Fibroblast of gingiva (primary cell): Measurements from ENCODE around the gene MRGPRX1.
"Not testable (repeated sequence)": the region's sequence is repeated elsewhere in the genome, so short reads cannot be mapped to it uniquely, and the experiment has no call there.

Experiments used
- DNase-seq: peaks from one replicate; pipeline ENCODE4 v3.0.0-alpha.2; 2011; ENCODE audit warnings: low read depth

The MRGPRX1 gene

DNA sequence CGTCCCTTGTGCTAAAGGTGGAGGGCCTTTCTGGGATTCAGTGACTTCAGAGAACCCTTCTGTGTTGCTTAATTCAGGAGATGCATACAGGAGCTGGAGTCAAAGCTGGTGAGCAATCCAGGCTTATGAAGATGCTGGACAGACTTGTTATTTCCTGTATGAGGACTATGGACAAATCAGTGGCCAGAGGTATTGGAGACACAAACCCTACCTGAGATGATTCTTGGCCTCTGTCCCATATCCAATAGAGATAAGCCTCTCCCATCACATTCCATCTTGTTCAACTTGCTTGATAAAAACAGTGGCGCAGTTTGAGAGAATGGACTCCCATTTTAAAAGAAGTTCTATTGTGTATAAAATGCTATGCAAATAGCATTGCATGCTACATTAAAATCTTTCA is at the start of gene MRGPRX1:
Gene MRGPRX1, minus strand, starts transcription at position 101 of the 400 bp plus-strand sequence. CDS start 4,630 bp downstream, outside the sequence.
- DNase-seq, result no peak

DNA sequence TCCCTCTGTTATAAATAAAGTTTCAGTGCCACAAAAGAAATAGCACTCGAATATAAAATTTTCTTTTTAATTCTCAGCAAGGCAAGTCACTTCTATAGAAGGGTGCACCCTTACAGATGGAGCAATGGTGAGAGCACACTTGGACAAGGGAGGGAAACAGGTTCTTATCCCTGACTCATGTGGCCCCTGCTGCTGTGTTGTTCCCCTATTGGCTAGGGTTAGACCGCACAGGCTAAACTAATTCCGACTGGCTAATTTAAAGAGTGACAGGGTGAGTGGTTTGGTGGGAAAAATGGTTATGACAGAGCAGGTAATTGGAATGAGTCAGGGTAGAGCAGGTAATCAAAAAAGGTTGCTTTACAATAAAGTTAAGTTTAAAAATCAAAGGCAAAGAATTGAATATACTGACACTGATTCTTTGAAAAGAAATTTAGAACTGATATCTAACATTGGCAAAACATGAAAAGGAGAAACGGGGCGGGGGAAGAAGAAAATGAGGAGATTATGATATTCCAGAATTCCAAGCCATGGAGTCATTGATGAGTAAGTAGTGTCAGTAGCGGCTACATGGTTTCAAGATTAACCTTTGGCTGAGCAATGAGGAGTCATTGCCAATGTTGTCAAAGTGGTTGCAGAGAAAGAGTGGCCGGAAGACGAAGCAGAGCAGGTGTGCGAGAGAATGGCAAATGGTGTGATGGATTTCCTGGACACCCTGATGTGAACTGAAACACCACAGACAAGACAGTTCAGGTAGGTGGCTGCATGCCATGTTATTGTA is 48.4 kb upstream of the MRGPRX1 start:
- no peak for DNase-seq

DNA sequence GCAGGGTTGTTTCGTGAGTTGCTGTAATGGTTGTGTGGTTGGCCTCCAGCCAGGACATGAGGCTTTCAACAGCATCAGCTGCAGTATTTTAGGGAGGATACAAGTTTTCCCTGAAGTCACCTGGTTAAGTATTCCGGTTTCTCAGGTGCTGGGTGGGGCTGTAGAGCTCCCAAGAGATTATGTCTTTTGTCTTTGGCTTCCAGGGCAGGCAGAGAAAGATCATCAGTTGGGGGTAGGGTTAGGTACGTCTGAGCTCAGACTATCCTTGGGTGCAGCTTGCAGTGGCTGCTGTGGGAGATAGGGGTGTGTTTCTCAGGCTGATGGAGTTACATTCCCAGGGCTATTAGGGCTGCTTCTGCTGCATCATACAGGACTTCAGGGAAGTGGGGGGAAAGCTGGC is 47.5 kb upstream of the MRGPRX1 start:
- no peak for DNase-seq

DNA sequence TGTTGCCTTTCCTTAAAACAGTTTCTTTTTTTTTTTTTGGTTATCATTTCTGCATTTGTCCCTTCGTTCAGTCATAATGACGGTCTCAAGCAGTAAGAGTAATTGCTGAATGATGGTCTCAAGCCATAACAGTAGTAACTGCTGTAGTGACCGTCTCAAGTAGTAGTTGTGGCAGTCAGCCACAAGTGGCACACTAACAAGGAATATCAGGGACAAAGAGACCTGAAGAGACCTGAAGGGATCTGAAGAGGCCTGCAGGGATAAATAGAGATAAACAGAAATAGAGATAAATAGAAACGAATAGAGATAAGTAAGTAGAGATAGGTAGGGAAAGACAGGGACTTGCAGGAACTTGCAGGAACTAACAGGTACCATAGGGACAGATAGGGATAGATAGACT is 42.7 kb upstream of the MRGPRX1 start:
- no peak for DNase-seq

DNA sequence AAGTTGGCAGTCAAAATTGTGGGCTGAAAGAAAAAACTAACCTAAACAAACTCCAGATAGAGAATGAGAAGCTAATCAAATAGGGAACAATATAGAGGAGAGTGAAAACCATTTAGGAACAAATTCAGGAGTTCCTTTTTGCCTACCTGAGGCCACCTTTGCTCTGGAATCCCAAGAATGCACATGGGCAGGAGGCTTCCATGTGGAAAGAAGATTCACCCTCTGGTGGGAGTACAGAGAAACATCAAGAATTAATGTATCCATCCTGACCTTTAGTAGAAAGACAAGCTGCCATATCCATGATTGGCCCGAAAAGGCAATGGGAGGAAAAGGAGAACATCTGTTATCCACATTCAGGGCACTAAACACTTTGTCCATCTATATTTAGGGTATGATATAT is 35.0 kb upstream of the MRGPRX1 start:
- DNase-seq, result no peak

DNA sequence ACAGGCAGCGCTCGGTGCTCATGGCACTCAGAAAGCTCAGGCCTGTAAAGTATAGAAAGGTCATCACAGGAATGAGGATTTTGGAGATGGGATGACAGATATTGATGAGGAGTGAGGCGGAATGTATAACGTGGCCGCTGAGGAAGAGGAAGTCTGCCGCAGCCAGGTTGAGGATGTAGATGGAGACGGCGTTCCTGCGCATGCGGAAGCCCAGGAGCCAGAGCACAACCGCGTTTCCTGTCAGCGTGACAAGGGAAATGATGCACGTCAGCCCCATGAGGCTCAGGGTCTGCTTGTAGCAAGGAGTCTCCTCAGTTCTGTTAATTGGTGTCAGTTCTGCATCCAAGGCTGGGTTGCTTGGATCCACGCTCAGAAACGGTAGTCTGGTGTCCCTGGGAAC is 33.1 kb upstream of the MRGPRX1 start:
- no peak for DNase-seq

DNA sequence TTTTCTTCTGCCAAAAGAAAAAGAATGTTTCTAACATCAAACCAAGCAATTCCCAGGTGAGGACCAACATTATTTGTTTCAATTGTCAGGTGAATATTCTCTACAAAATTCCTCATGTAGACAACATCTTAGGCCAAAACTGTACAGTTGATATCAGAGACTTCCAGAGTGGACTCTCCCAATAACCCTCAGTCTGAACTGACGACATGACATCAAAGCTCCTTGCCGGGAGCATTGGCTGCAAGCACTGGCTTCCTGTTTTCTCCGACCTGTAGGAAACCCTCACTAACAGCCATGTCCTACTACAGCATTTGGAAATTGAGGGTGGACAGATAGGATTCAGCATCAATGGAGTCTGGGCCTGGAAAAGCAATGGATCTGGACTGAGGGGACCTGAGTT is 30.5 kb upstream of the MRGPRX1 start:
- no peak for DNase-seq

DNA sequence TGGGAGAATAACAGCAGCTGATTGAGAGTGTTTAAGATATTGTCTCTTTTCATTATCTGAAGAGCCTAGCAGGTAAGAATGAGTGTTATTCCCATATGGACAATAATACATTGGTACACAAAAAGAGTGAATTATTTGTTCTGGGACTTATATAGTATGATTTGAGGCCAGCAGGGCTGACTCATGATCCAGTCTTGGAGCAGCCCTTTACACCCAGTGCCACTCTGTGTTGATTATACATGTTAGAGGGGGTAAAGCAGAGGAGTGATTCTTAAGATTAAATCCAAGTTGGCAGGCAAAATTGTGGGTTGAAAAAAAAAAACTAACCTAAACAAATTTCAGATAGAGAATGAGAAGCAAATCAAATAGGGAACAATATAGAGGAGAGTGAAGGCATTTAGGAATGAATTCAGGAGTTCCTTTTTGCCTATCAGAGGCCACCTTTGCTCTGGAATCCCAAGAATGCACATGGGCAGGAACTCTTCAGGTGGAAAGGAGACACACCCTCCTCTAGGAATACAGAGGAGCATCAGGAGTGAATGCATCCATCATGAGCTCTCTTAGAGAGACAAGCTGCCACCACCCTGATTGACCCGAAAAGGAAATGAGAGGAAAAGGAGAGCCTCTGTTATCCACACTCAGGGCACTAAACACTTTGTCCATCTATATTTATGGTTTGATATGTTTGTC is 19.2 kb upstream of the MRGPRX1 start:
- DNase-seq, result no peak

DNA sequence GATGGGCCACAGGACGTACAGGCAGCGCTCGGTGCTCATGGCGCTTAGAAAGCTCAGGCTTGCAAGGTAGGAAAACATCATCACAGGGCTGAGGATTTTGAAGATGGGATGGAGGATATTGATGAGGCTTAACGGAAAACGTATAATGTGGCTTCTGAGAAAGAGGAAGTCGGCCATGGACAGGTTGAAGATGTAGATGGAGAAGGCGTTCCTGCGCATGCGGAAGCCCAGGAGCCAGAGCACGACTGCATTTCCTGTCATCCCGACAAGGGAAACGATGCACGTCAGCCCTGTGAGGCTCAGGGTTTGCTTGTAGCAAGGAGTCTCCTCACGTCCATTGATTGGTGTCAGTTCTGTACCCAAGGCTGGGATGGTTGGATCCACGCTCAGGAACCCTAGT is 17.4 kb upstream of the MRGPRX1 start:
- DNase-seq, result no peak

DNA sequence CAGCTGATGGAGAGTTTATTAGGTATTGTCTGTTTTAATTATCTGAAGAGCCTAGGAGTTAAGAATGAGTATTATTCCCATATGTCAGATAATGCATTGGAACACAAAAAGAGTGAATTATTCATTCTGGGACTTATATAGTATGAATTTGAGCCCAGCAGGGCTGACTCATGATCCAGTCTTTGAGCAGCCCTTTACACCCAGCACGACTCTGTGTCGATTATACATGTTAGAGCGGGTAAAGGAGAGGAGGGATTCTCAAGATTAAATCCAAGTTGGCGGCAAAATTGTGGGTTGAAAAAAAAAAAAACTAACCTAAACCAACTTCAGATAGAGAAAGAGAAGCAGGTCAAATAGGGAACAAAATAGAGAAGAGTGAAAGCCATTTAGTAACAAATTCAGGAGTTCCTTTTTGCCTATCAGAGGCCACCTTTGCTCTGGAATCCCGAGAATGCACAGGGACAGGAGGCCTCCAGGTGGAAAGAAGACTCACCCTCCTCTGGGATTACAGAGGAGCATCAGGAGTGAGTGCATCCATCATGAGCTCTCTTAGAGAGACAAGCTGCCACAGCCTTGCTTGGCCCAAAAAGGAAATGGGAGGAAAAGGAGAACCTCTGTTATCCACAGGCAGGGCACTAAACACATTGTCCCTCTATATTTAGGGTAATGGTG is 3.1 kb downstream of the MRGPRX1 start:
- no peak for DNase-seq

DNA sequence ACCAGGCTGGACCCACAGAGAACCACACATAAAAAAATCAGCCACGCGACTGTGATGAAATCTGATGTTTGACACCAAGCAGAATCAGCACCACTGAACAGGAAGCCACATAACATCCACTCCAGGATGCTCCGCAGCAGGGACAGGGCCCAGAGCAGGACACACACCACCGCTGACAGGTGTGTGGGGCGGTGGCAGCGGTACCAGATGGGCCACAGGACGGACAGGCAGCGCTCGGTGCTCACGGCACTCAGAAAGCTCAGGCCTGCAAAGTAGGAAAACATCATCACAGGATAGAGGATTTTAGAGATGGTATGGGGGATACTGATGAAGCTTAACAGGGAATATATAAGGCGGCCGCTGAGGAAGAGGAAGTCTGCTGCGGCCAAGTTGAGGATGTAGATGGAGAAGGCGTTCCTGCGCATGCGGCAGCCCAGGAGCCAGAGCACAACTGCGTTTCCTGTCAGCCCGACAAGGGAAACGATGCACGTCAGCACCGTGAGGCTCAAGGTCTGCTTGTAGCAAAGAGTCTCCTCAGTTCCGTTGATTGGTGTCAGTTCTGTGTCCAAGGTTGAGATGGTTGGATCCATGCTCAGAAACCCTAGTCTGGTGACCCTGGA is 4.9 kb downstream of the MRGPRX1 start:
- no peak for DNase-seq

DNA sequence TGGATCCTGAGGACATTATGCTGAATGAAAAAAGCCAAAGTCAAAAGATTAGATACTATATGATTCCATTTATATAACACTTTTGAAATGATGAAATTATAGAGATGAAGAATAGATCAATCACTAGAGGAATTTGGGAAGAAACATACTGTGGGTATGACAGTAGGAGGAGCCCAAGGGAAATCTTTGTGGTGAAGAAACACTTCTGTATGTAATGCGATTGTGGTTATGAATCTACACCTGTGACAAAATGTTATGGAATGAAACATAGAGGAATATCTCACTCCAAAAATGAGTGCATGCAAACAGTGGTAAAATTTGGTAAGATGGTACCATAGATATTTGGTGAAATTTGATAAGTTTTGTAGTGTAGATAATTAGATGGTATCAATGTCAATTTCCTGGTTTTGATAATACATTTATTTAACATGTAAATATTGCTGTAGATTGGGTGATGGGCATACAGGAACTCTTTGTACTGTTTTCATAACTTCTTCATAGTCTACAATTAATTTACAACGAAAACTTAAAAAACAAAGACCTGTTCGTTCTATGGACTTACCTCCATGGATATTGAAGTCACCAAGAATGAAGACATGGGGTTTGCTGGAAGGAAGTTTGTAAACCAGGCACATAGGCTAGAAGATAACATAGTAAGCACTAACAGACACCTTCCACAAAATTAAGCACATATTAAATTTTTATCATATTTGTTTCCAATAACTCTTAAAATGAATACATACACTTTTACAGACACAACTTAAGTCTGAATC is 11.5 kb downstream of the MRGPRX1 start:
- no peak for DNase-seq

DNA sequence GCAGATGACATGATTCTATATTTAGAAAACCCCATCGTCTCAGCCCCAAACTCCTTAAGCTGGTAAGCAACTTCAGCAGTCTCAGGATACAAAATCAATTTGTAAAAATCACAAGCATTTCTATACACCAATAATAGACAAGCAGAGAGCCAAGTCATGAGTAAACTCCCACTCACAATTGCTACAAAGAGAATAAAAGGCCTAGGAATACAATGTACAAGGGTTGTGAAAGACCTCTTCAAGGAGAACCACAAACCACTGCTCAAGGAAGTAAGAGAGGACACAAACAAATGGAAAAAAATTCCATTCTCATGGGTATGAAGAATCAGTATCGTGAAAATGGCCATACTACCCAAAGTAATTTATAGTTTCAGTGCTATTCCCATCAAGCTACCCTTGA is 13.8 kb downstream of the MRGPRX1 start:
- not testable (repeated sequence) for DNase-seq

DNA sequence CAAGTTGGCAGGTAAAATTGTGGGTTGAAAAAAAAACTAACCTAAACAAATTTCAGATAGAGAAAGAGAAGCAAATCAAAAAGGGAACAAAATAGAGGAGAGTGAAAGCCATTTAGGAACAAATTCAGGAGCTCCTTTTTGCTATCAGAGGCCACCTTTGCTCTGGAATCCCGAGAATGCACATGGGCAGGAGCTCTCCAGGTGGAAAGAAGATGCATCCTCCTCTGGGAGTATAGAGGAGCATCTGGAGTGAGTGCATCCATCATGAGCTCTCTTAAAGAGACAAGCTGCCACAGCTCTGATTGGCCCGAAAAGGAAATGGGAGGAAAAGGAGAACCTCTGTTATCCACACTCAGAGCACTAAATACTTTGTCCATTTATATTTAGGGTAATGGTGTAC is 26.3 kb downstream of the MRGPRX1 start:
- no peak for DNase-seq

DNA sequence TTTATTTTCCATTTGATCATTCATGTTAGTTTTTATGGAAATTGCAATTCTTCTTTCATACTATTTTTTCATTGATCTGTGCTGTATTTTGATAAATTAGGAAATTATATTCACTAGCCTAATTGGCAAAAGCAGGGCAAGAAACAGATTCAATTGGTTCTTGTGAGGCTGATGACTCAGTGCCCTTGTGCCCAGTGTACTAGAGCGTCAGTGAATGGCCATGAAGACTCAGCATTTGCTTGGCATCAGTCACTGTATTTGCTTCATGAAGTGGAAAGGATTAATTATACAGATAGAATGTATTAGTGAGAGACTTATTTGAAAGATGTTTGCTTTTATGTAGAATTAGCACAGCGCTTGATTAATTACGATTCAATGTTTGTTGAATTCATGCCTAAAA is 31.8 kb downstream of the MRGPRX1 start:
- DNase-seq, result no peak

DNA sequence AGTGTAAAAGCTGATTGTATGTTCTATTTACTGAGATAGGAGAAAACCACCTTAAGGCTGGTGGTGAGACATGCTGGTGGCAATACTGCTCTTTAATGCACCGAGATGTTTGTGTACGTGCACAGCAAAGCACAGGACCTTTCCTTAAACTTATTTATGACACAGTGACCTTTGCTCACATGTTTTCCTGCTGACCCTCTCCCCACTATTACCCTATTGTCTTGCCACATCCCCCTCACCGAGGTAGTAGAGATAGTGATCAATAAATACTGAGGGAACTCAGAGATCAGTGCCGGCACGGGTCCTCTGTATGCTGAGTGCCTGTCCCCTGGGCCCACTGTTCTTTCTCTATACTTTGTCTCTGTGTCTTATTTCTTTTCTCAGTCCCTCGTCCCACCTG is 38.6 kb downstream of the MRGPRX1 start:
- not testable (repeated sequence) for DNase-seq

DNA sequence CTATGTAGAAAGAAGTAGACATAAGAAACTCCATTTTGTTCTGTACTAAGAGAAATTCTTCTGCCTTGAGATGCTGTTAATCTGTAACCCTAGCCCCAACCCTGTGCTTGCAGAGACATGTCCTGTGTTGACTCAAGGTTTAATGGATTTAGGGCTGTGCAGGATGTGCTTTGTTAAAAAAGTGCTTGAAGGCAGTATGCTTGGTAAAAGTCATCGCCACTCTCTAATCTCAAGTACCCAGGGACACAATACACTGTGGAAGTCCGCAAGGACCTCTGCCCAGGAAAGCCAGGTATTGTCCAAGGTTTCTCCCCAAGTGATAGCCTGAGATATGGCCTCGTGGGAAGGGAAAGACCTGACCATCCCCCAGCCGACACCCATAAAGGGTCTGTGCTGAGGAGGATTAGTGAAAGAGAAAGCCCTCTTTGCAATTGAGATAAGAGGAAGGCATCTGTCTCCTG is 39.0 kb downstream of the MRGPRX1 start:
- DNase-seq, result not testable (repeated sequence)

DNA sequence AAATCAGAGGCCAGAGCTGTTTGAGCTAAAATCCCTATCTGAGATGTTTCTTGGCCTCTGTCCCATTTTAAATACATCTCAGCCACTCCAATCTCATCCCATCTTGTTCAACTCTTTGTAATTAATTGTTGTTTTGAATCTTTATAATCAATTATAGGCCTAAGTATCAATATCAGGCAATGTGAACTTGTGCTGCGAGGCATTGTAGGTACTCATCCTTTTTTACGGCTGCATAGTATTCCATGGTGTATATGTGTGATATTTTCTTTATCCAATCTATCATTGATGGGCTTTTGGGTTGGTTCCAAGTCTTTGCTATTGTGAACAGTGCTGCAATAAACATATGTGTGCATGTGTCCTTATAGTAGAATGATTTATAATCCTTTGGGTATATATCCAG is 47.5 kb downstream of the MRGPRX1 start:
- not testable (repeated sequence) for DNase-seq

DNA sequence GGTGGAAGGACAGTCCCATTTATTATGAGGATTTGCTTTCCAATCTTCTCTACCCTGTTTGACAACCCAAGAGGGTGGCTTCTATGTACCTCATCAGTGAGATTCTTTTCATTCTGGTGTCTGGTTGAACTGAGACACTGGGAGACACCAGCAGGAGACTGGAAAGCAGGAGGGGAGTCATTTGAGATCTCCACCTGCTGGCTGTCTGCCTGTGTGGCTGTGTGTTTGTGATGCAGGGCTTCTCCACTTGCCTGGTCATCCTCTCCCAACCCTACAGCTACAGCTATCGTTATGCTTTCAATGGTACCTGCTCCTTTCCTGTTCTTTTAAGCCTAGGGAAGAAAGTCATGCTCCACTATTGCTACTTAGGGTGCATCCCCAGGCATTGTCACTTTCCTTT is 48.6 kb downstream of the MRGPRX1 start:
- DNase-seq, result no peak
